Right ventricle myocardium inferior (tissue), 1 donor: ENCODE data around the gene CCNK. TPM values are rescaled to one million over a fixed set of nuclear protein-coding genes. Genes with fewer than 3 reads are reported as not detected.

Experiments used
- ATAC-seq: fragments of 200-7000 bp; cut with Tn5 transposase; one replicate; pipeline ENCODE4 v1.9.1; 2020; ENCODE audit warnings: mild to moderate bottlenecking, moderate library complexity
- DNase-seq: peaks from one replicate; pipeline ENCODE4 v3.0.0; 2021; ENCODE audit errors: missing footprints
- intact Hi-C: fragments of 100-400 bp; cut with DNase I; formaldehyde crosslinking; loops from one replicate; pipeline ENCODE4 v1.11.0; 2022
- total RNA-seq: library from RNA; stranded (reverse); fragmentation: NEBNext Ultra II Directional; extraction: Animal tissue kit (Norgen Biotek cat#: 25700); gene quantifications from one replicate; pipeline ENCODE4 v1.2.1, GENCODE V29; 2021
- donor health status: DM: no; HTN: yes; CAD: no; lungs with severe emphysema.

The CCNK gene
- total RNA-seq, 1 donor from 2014 or later, result 29.2 TPM

- DNase-seq (no peak), ATAC-seq (no peak)
- intact Hi-C loops, result no loop called here
Measured at GRCh38 chr14:99497894-99498293, 16.7 kb downstream of the CCNK start.

GRCh38 chr14:99502989-99503421 lies 21.8 kb downstream of the CCNK start:
- DNase-seq, result no peak
- intact Hi-C loops, result no loop called here
- ATAC-seq, result no peak

- intact Hi-C loops, result no loop called here
- ATAC-seq, result no peak
- no peak for DNase-seq
Measured at GRCh38 chr14:99503848-99504453, 22.7 kb downstream of the CCNK start.

- intact Hi-C loops, result no loop called here
- ATAC-seq, result no peak
Measured at GRCh38 chr14:99505089-99505488, 23.9 kb downstream of the CCNK start.

GRCh38 chr14:99506276-99506675 lies 25.1 kb downstream of the CCNK start:
- intact Hi-C loops, result no loop called here
- DNase-seq (no peak), ATAC-seq (no peak)

More at GRCh38 chr14:99505089-99505488, 23.9 kb downstream of the CCNK start:
- no peak for DNase-seq

GRCh38 chr14:99507860-99508640 lies 26.8 kb downstream of the CCNK start:
- intact Hi-C loops, result no loop called here
- DNase-seq (no peak), ATAC-seq (no peak)

GRCh38 chr14:99508896-99509629 lies 27.9 kb downstream of the CCNK start:
- DNase-seq (no peak), ATAC-seq (no peak)
- intact Hi-C loops, result no loop called here

- DNase-seq, result no peak
- intact Hi-C loops, result no loop called here
- no peak for ATAC-seq
Measured at GRCh38 chr14:99509871-99510555, 28.8 kb downstream of the CCNK start.

GRCh38 chr14:99510556-99511139 lies 29.4 kb downstream of the CCNK start:
- ATAC-seq (no peak), DNase-seq (no peak)
- intact Hi-C loops, result no loop called here

GRCh38 chr14:99511421-99512109 lies 30.4 kb downstream of the CCNK start:
- peak; percentile 59 for DNase-seq
- intact Hi-C loops, result no loop called here
- ATAC-seq, result peak; percentile 76

- intact Hi-C loops, result no loop called here
- ATAC-seq, result no peak
Measured at GRCh38 chr14:99512110-99512449, 30.9 kb downstream of the CCNK start.

GRCh38 chr14:99512571-99513182 lies 31.5 kb downstream of the CCNK start:
- intact Hi-C loops, result no loop called here
- ATAC-seq (no peak), DNase-seq (no peak)

More at GRCh38 chr14:99512110-99512449, 30.9 kb downstream of the CCNK start:
- no peak for DNase-seq

- DNase-seq (no peak), ATAC-seq (no peak)
- intact Hi-C loops, result no loop called here
Measured at GRCh38 chr14:99513183-99513694, 32.0 kb downstream of the CCNK start.

- DNase-seq (no peak), ATAC-seq (no peak)
- intact Hi-C loops, result no loop called here
Measured at GRCh38 chr14:99513946-99514551, 32.8 kb downstream of the CCNK start.

GRCh38 chr14:99514552-99515300 lies 33.5 kb downstream of the CCNK start:
- intact Hi-C loops, result no loop called here
- ATAC-seq (no peak), DNase-seq (no peak)

GRCh38 chr14:99515301-99516155 lies 34.3 kb downstream of the CCNK start:
- intact Hi-C loops, result no loop called here
- no peak for DNase-seq
- ATAC-seq, result no peak
